Esophagus muscularis mucosa (tissue), 4 donors: Measurements from ENCODE around the gene PNRC2. TPM values are rescaled to one million over a fixed set of nuclear protein-coding genes. Genes with fewer than 3 reads are reported as not detected.

Experiments used
- DNase-seq: peaks from one replicate; pipeline ENCODE4 v3.0.0-alpha.2; 2017; ENCODE audit errors: extremely low spot score
- H3K27ac ChIP-seq, 4 donors: fragments of 200-600 bp; sonication (generic); replicated peaks in 1 of 4; 1 replicate in 3 of 4; 2 replicates in 1 of 4; pipeline ENCODE4 v1.5.1; 2016 to 2019; ENCODE audit warnings: mild to moderate bottlenecking in 1 of 4
- H3K27me3 ChIP-seq, 4 donors: fragments of 200-600 bp; sonication (generic); one replicate each; pipeline versions ENCODE4 v1.5.1 to v1.6.0; 2016 to 2019
- H3K36me3 ChIP-seq, 4 donors: fragments of 200-600 bp; sonication (generic); one replicate each; pipeline ENCODE4 v1.5.1; 2016 to 2019
- H3K4me1 ChIP-seq, 4 donors: fragments of 200-600 bp; sonication (generic); one replicate each; pipeline ENCODE4 v1.5.1; 2016 to 2019
- H3K4me3 ChIP-seq, 4 donors: fragments of 200-600 bp; sonication (generic); 1 replicate in 2 of 4; 2 replicates in 2 of 4; pipeline ENCODE4 v1.5.1; 2016 to 2019; ENCODE audit warnings: mild to moderate bottlenecking in 4 of 4, moderate library complexity in 1 of 4
- H3K9me3 ChIP-seq, 4 donors: fragments of 200-600 bp; sonication (generic); 1 replicate in 3 of 4; 2 replicates in 1 of 4; pipeline ENCODE4 v1.5.1; 2016 to 2019
- CTCF ChIP-seq, 3 experiments: fragments of 200-600 bp in 2 of 3; fragments of 450-650 bp in 1 of 3; sonication (generic) in 2 of 3; IDR thresholded peaks; one replicate each; pipeline ENCODE4 v1.5.1; 2017 to 2019; ENCODE audit warnings: antibody characterized with exemption in 3 of 3, mild to moderate bottlenecking in 2 of 3, moderate library complexity in 1 of 3
- EP300 ChIP-seq: sonication (generic); formaldehyde crosslinking; IDR thresholded peaks from one replicate; pipeline ENCODE4 v1.6.1; 2017; ENCODE audit warnings: antibody characterized with exemption
- POLR2A ChIP-seq: fragments of 450-650 bp; IDR thresholded peaks from one replicate; pipeline ENCODE4 v1.6.1; 2017; ENCODE audit warnings: antibody characterized with exemption, moderate library complexity, mild to moderate bottlenecking, low read depth
- POLR2AphosphoS5 ChIP-seq, 2 donors: sonication (generic); formaldehyde crosslinking; IDR thresholded peaks; one replicate each; pipeline ENCODE4 v1.6.1; 2017; ENCODE audit warnings: antibody characterized with exemption in 2 of 2
- WGBS: methylation state at CpG from one replicate; pipeline ENCODE4 v1.1.5; 2018; 5-methylcytosine and 5-hydroxymethylcytosine counted together
- intact Hi-C: fragments of 100-400 bp; cut with DNase I; formaldehyde crosslinking; loops from one replicate; pipeline ENCODE4 v1.15.1; 2023
- total RNA-seq, 4 donors: library from RNA; depleted of rRNA; stranded (reverse); fragments of >200 nt; gene quantifications; one replicate each; pipeline versions ENCODE4 v1.1.0 to v1.2.1, GENCODE V29; 2016

The PNRC2 gene
- total RNA-seq, 4 donors from 2014 or later = 93.3 to 156 (median 138) TPM

- TF ChIP-seq CTCF (IDR thresholded peaks at IDR 0.05) = no peak
- no peak for TF ChIP-seq POLR2A
- no peak for TF ChIP-seq POLR2AphosphoS5 (IDR thresholded peaks at IDR 0.05)
- no peak for TF ChIP-seq EP300
- intact Hi-C loops = no loop called here
- WGBS = 79% methylated on average over 1 of the region's 1 CpG
- DNase-seq = no peak
- Histone ChIP-seq H3K4me1 (peaks cover 37 to 73% (median 64%) of the 10 kb centered on the region in 4 donors), H3K4me3 (peak overlapping the region in 2 of 4 donors; percentile 10 to 87), H3K9me3 (no peaks in the 10 kb centered on the region), H3K36me3 (peaks cover 0 to 20% (median 9%) of the 10 kb centered on the region in 4 donors), H3K27me3 (no peaks in the 10 kb centered on the region), H3K27ac (peak overlapping the region; percentile 20 to 96 (median 45))
Observed at GRCh38 chr1:23977854-23978191, 18.2 kb downstream of the PNRC2 start.

- Histone ChIP-seq H3K4me1 (peaks cover 37 to 64% (median 56%) of the 10 kb centered on the region in 4 donors), H3K27me3 (no peaks in the 10 kb centered on the region), H3K9me3 (no peaks in the 10 kb centered on the region), H3K4me3 (peak overlapping the region; percentile 69 to 94 (median 88)), H3K27ac (peak overlapping the region in 3 of 4 donors; percentile 92 to 98 (median 96)), H3K36me3 (peaks cover 0 to 12% (median 5%) of the 10 kb centered on the region in 4 donors)
- WGBS = under 1% methylated on average over 4 of the region's 4 CpGs
- TF ChIP-seq POLR2A = no peak
- TF ChIP-seq EP300 = no peak
- no peak for TF ChIP-seq CTCF (IDR thresholded peaks at IDR 0.05)
- TF ChIP-seq POLR2AphosphoS5 (IDR thresholded peaks at IDR 0.05) = no peak
- intact Hi-C loops = no loop called here
- no peak for DNase-seq
Observed at GRCh38 chr1:23978805-23979204, 19.2 kb downstream of the PNRC2 start.

GRCh38 chr1:23979387-23979880 is 19.8 kb downstream of the PNRC2 start:
- Histone ChIP-seq H3K27me3 (no peaks in the 10 kb centered on the region), H3K9me3 (no peaks in the 10 kb centered on the region), H3K4me1 (peaks cover 42 to 64% (median 55%) of the 10 kb centered on the region in 4 donors), H3K27ac (peak overlapping the region; percentile 92 to 98 (median 97)), H3K4me3 (peak overlapping the region; percentile 69 to 94 (median 88)), H3K36me3 (peaks cover 0 to 6% (median 2%) of the 10 kb centered on the region in 4 donors)
- no peak for DNase-seq
- 0% methylated on average over 13 of the region's 13 CpGs for WGBS
- TF ChIP-seq POLR2AphosphoS5 (IDR thresholded peaks at IDR 0.05) (no peak), POLR2A (no peak), EP300 (no peak), CTCF (IDR thresholded peaks at IDR 0.05) (no peak)
- intact Hi-C loops = no loop called here

GRCh38 chr1:23979881-23980727 is 20.5 kb downstream of the PNRC2 start, which contains the start of gene SRSF10:
Gene SRSF10, minus strand, starts transcription at chr1:23980327. Its CDS starts 72 bp downstream, at chr1:23980255.
- Histone ChIP-seq H3K4me3 (peak within 1 kb of the TSS; percentile 69 to 94 (median 88)), H3K27ac (peak within 1 kb of the TSS; percentile 92 to 98 (median 97)), H3K36me3 (no peaks in the 10 kb centered on the region), H3K27me3 (no peaks in the 10 kb centered on the region), H3K4me1 (peaks cover 48 to 64% (median 56%) of the 10 kb centered on the region in 4 donors), H3K9me3 (no peaks in the 10 kb centered on the region)
- intact Hi-C loops = loop anchor here (5.0 kb wide), 1 partner anchor 37 kb away; no protein-coding TSS in a partner anchor
- 1% methylated on average over 32 of the region's 84 CpGs for WGBS
- peak; percentile 99 for DNase-seq
- peak; percentile 98 for TF ChIP-seq POLR2A
- no peak for TF ChIP-seq EP300
- TF ChIP-seq POLR2AphosphoS5 (IDR thresholded peaks at IDR 0.05) = peak; percentile 97 to 100
- peak; percentile 49 to 72 (median 57) for TF ChIP-seq CTCF (IDR thresholded peaks at IDR 0.05)
